Measurements from ENCODE around the gene CASP2. TPM values are rescaled to one million over a fixed set of nuclear protein-coding genes. Genes with fewer than 3 reads are reported as not detected.

CASP2 gene
- total and polyA plus RNA-seq, 4 donors: 3.4 to 11.3 (median 4.1) TPM

DNA sequence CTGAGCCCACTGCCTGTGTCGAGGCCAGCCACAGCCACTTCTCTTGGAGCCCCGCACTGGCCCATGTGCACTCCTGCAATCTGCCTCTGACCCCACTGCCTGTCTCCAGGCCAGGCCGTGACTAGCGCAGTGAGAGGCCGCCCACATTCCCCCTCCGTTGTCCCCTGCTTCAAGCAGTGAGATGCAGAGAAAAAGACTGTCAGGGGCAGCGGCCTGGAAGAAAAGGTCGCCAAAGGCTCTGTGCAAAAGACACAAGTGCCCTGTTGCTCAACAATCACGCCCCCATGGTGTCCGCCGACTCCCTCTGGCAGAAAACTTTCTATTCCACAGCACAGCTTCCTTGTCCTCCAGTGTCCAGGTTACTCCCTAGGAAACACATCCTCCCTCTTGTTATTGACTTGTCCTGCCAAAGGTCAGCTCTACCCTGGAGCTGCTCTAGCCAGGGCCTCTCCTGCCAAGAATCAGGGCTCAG, 64.4 kb downstream of the CASP2 start:
- Histone ChIP-seq H3K36me3 (ENCODE audit: control insufficient read depth in 4 of 4, insufficient read depth in 3 of 4, low read depth in 1 of 4, low read length in 3 of 4) (no peaks in the 10 kb centered on the region), H3K4me3 (ENCODE audit: low read depth in 1 of 3, low read length in 3 of 3) (no peak overlapping the region), H3K27me3 (ENCODE audit: control insufficient read depth in 4 of 4, insufficient read depth in 4 of 4, low read length in 3 of 4) (no peaks in the 10 kb centered on the region), H3K9ac (ENCODE audit: low read depth in 1 of 2, low read length in 2 of 2) (no peak overlapping the region), H3K4me1 (ENCODE audit: control insufficient read depth in 4 of 4, insufficient read depth in 4 of 4, low read length in 3 of 4) (peaks cover 6 to 12% (median 9%) of the 10 kb centered on the region in 4 donors), H3K9me3 (ENCODE audit: control insufficient read depth in 4 of 4, low read length in 3 of 4) (no peaks in the 10 kb centered on the region), H3K27ac (ENCODE audit: low read depth in 1 of 2, low read length in 2 of 2) (no peak overlapping the region)
- WGBS: 43% methylated on average over 11 of the region's 11 CpGs
- TF ChIP-seq HNF4G (IDR thresholded peaks at IDR 0.05) (peak; percentile 26), SP1 (IDR thresholded peaks at IDR 0.05) (peak; percentile 50), HNF4A (conservative IDR thresholded peaks at IDR 0.05) (peak; percentile 47 to 59), RXRA (IDR thresholded peaks at IDR 0.05) (peak; percentile 65 to 70), NR2F2 (IDR thresholded peaks at IDR 0.05) (peak; percentile 51), JUND (IDR thresholded peaks at IDR 0.05) (no peak), ZBTB33 (IDR thresholded peaks at IDR 0.05) (no peak), RAD21 (IDR thresholded peaks at IDR 0.05) (peak in 1 of 2 donors; percentile 21), CTCF (IDR thresholded peaks at IDR 0.05; ENCODE audit: low read depth, low read length, missing input control) (no peak)
- TF ChIP-seq, protein P1, sequence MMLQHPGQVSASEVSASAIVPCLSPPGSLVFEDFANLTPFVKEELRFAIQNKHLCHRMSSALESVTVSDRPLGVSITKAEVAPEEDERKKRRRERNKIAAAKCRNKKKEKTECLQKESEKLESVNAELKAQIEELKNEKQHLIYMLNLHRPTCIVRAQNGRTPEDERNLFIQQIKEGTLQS (IDR thresholded peaks at IDR 0.05): no peak
- DNase-seq (ENCODE audit: low spot score): no peak

DNA sequence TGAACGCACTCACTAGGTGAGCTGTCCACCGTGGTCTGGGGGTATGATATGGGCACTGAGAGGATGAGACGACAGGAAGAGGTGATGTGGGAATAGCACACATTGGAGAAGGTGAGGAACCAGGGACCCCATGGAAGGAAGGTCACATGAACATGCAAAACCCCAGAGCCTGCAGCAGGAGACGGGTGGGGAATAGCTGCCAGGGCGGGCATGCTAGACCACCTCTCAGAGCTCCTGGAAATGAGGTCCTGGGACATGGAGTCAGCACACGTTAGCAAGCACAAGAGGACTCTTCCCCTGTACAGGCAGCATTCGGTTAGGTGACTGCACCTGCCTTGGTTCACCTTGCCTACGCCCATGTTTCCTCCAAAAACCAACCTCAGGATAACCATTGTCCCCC, 66.2 kb downstream of the CASP2 start:
- H3K36me3 ChIP-seq (ENCODE audit: control insufficient read depth in 4 of 4, insufficient read depth in 3 of 4, low read depth in 1 of 4, low read length in 3 of 4): no peaks in the 10 kb centered on the region
- DNase-seq (ENCODE audit: low spot score): no peak
- H3K4me1 ChIP-seq (ENCODE audit: control insufficient read depth in 4 of 4, insufficient read depth in 4 of 4, low read length in 3 of 4): peaks cover 6 to 12% (median 9%) of the 10 kb centered on the region in 4 donors
- H3K9ac ChIP-seq (ENCODE audit: low read depth in 1 of 2, low read length in 2 of 2): no peak overlapping the region
- no peaks in the 10 kb centered on the region for H3K9me3 ChIP-seq (ENCODE audit: control insufficient read depth in 4 of 4, low read length in 3 of 4)
- WGBS: 94% methylated on average over 8 of the region's 8 CpGs
- no peak overlapping the region for H3K27ac ChIP-seq (ENCODE audit: low read depth in 1 of 2, low read length in 2 of 2)
- TF ChIP-seq RXRA (IDR thresholded peaks at IDR 0.05) (no peak), NR2F2 (IDR thresholded peaks at IDR 0.05) (no peak), MAX (IDR thresholded peaks at IDR 0.05) (no peak), FOXA2 (IDR thresholded peaks at IDR 0.05) (no peak)
- H3K27me3 ChIP-seq (ENCODE audit: control insufficient read depth in 4 of 4, insufficient read depth in 4 of 4, low read length in 3 of 4): no peaks in the 10 kb centered on the region
- no peak overlapping the region for H3K4me3 ChIP-seq (ENCODE audit: low read depth in 1 of 3, low read length in 3 of 3)

DNA sequence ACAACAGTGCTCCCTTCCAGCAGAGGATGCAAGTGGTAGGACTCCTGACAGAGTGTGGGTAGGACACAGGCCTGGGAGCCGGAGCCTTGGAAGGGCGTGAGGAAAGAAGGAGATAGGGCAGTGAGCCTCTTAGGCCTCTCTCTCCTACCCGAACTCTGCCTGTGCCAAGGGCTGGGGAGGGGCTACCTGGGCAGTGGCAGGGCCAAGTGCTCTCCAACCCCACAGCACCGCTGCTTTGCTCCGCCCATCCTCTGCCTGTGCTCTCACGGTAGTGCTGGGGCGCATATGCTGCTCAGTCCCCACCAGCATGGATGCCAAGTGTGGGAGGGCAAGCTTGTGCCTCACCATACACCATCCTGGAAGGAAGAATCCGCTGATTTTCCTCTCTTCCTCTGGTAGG, 66.8 kb downstream of the CASP2 start:
- H3K4me3 ChIP-seq (ENCODE audit: low read depth in 1 of 3, low read length in 3 of 3): no peak overlapping the region
- peaks cover 6 to 12% (median 9%) of the 10 kb centered on the region in 4 donors for H3K4me1 ChIP-seq (ENCODE audit: control insufficient read depth in 4 of 4, insufficient read depth in 4 of 4, low read length in 3 of 4)
- H3K27ac ChIP-seq (ENCODE audit: low read depth in 1 of 2, low read length in 2 of 2): no peak overlapping the region
- DNase-seq (ENCODE audit: low spot score): no peak
- no peaks in the 10 kb centered on the region for H3K36me3 ChIP-seq (ENCODE audit: control insufficient read depth in 4 of 4, insufficient read depth in 3 of 4, low read depth in 1 of 4, low read length in 3 of 4)
- TF ChIP-seq HNF4G (IDR thresholded peaks at IDR 0.05) (no peak), NR2F2 (IDR thresholded peaks at IDR 0.05) (no peak), ZBTB33 (IDR thresholded peaks at IDR 0.05) (no peak), EGR1 (IDR thresholded peaks at IDR 0.05; ENCODE audit: low read depth in 2 of 2) (no peak), RXRA (IDR thresholded peaks at IDR 0.05) (no peak), JUND (IDR thresholded peaks at IDR 0.05) (no peak), YY1 (IDR thresholded peaks at IDR 0.05) (no peak), GABPA (IDR thresholded peaks at IDR 0.05 in 1 of 2, conservative IDR thresholded peaks at IDR 0.05 in 1 of 2) (no peak)
- H3K27me3 ChIP-seq (ENCODE audit: control insufficient read depth in 4 of 4, insufficient read depth in 4 of 4, low read length in 3 of 4): no peaks in the 10 kb centered on the region
- no peak overlapping the region for H3K9ac ChIP-seq (ENCODE audit: low read depth in 1 of 2, low read length in 2 of 2)
- no peaks in the 10 kb centered on the region for H3K9me3 ChIP-seq (ENCODE audit: control insufficient read depth in 4 of 4, low read length in 3 of 4)
- WGBS: 93% methylated on average over 8 of the region's 8 CpGs

All from liver (tissue), 9 donors.